Astrocyte (in vitro differentiated cells and primary cell): ENCODE results near the gene CD59. TPM values are rescaled to one million over a fixed set of nuclear protein-coding genes. Genes with fewer than 3 reads are reported as not detected.
A peak's percentile ranks its signal among the peaks of the same experiment; 100 is the strongest.
"Not testable (repeated sequence)": the region's sequence is repeated elsewhere in the genome, so short reads cannot be mapped to it uniquely, and the experiment has no call there.

ENCODE experiments used
- DNase-seq: peaks from one replicate; pipeline ENCODE4 v3.0.0-alpha.2; 2010; ENCODE audit warnings: low read depth
- FAIRE-seq: peaks from 2 replicates; lab custom pipeline; 2011; peaks lifted over from hg19 to GRCh38; lab: Jason Lieb, UNC
- H2AFZ ChIP-seq: 2 replicates; pipeline ENCODE4 v1.6.0; 2012; ENCODE audit warnings: low read depth, low read length, inconsistent platforms
- H3K27ac ChIP-seq: 2 replicates; pipeline ENCODE4 v1.5.1; 2011; ENCODE audit warnings: low read depth, low read length, inconsistent platforms
- H3K27me3 ChIP-seq: 2 replicates; pipeline ENCODE4 v1.6.0; 2011; ENCODE audit warnings: low read length, inconsistent platforms; ENCODE audit not compliant: insufficient read depth
- H3K36me3 ChIP-seq: 2 replicates; pipeline ENCODE4 v1.5.1; 2011; ENCODE audit warnings: low read length, inconsistent platforms; ENCODE audit not compliant: insufficient read depth
- H3K4me1 ChIP-seq: 2 replicates; pipeline ENCODE4 v1.5.1; 2011; ENCODE audit warnings: low read length, inconsistent platforms; ENCODE audit not compliant: insufficient read depth
- H3K4me2 ChIP-seq: 2 replicates; pipeline ENCODE4 v1.6.0; 2012; ENCODE audit warnings: low read length, inconsistent platforms
- H3K4me3 ChIP-seq: 2 replicates; pipeline ENCODE4 v1.5.1; 2011; ENCODE audit warnings: low read depth, mild to moderate bottlenecking, low read length, inconsistent platforms; ENCODE audit not compliant: insufficient read depth
- H3K79me2 ChIP-seq: 2 replicates; pipeline ENCODE4 v1.6.0; 2012; ENCODE audit warnings: mild to moderate bottlenecking, low read length, inconsistent platforms; ENCODE audit not compliant: insufficient read depth
- H3K9ac ChIP-seq: 2 replicates; pipeline ENCODE4 v1.6.0; 2012; ENCODE audit warnings: mild to moderate bottlenecking, low read length, inconsistent platforms
- H3K9me3 ChIP-seq: 2 replicates; pipeline ENCODE4 v1.5.1; 2012; ENCODE audit warnings: low read depth, mild to moderate bottlenecking, low read length, inconsistent platforms; ENCODE audit not compliant: insufficient read depth
- H4K20me1 ChIP-seq: 2 replicates; pipeline ENCODE4 v1.6.0; 2012; ENCODE audit warnings: low read length, inconsistent platforms; ENCODE audit not compliant: insufficient read depth
- H3K27ac Mint-ChIP-seq: one replicate; pipeline ENCODE4 v1.8.0; 2021; ENCODE audit warnings: mild to moderate bottlenecking, mixed read lengths; ENCODE audit not compliant: unreplicated experiment
- H3K27me3 Mint-ChIP-seq: one replicate; pipeline ENCODE4 v1.8.0; 2021; ENCODE audit warnings: low read depth, mixed read lengths; ENCODE audit not compliant: unreplicated experiment
- H3K36me3 Mint-ChIP-seq: one replicate; pipeline ENCODE4 v1.8.0; 2021; ENCODE audit warnings: low read depth, mixed read lengths; ENCODE audit not compliant: unreplicated experiment
- H3K4me1 Mint-ChIP-seq: one replicate; pipeline ENCODE4 v1.8.0; 2021; ENCODE audit warnings: low read depth, mixed read lengths; ENCODE audit not compliant: unreplicated experiment
- H3K4me3 Mint-ChIP-seq: one replicate; pipeline ENCODE4 v1.8.0; 2021; ENCODE audit warnings: mild to moderate bottlenecking, moderate library complexity, mixed read lengths; ENCODE audit not compliant: unreplicated experiment
- H3K9me3 Mint-ChIP-seq: one replicate; pipeline ENCODE4 v1.8.0; 2021; ENCODE audit warnings: mild to moderate bottlenecking, mixed read lengths; ENCODE audit not compliant: unreplicated experiment
- EZH2 ChIP-seq: IDR thresholded peaks from 2 replicates; pipeline ENCODE4 v1.6.1; 2012; ENCODE audit warnings: mild to moderate bottlenecking, low read length, inconsistent platforms; ENCODE audit not compliant: insufficient read depth
- total RNA-seq: library from RNA; stranded (reverse); gene quantifications from 2 replicates; pipeline ENCODE4 v1.2.1, GENCODE V29; 2021
- TF ChIP-seq, protein P1 (sequence below): IDR thresholded peaks from 2 replicates; pipeline ENCODE4 v1.5.1; 2011; ENCODE audit warnings: low read depth, mild to moderate bottlenecking, inconsistent platforms, low read length, moderate library complexity; ENCODE audit not compliant: insufficient read depth

The CD59 gene
- total RNA-seq, 1 donor from 2014 or later, result 587 TPM

- Mint-ChIP-seq H3K9me3 (no peaks in the 10 kb centered on the region), H3K36me3 (peaks cover 21% of the 10 kb centered on the region), H3K4me3 (peak overlapping the region; percentile 16), H3K27ac (no peak overlapping the region), H3K4me1 (peaks cover 11% of the 10 kb centered on the region), H3K27me3 (no peaks in the 10 kb centered on the region)
- no peak overlapping the region for H3K27ac ChIP-seq
- H3K9me3 ChIP-seq, result no peaks in the 10 kb centered on the region
- no peak overlapping the region for H3K9ac ChIP-seq
- peaks cover 83% of the 10 kb centered on the region for H3K36me3 ChIP-seq
- no peak overlapping the region for H3K4me3 ChIP-seq
- no peak for FAIRE-seq
- peaks cover 58% of the 10 kb centered on the region for H3K79me2 ChIP-seq
- peaks cover 48% of the 10 kb centered on the region for H4K20me1 ChIP-seq
- H3K27me3 ChIP-seq, result no peaks in the 10 kb centered on the region
- no peak for DNase-seq
- peaks cover 6% of the 10 kb centered on the region for H3K4me1 ChIP-seq
- TF ChIP-seq EZH2, result no peak
- TF ChIP-seq, protein P1, sequence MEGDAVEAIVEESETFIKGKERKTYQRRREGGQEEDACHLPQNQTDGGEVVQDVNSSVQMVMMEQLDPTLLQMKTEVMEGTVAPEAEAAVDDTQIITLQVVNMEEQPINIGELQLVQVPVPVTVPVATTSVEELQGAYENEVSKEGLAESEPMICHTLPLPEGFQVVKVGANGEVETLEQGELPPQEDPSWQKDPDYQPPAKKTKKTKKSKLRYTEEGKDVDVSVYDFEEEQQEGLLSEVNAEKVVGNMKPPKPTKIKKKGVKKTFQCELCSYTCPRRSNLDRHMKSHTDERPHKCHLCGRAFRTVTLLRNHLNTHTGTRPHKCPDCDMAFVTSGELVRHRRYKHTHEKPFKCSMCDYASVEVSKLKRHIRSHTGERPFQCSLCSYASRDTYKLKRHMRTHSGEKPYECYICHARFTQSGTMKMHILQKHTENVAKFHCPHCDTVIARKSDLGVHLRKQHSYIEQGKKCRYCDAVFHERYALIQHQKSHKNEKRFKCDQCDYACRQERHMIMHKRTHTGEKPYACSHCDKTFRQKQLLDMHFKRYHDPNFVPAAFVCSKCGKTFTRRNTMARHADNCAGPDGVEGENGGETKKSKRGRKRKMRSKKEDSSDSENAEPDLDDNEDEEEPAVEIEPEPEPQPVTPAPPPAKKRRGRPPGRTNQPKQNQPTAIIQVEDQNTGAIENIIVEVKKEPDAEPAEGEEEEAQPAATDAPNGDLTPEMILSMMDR, result no peak
- H3K4me2 ChIP-seq, result no peak overlapping the region
- H2AFZ ChIP-seq, result no peak overlapping the region
These were observed 26.8 kb downstream of the CD59 start for GRCh38 chr11:33709466-33709865.

- Histone ChIP-seq H3K4me1 (peaks cover 11% of the 10 kb centered on the region), H3K79me2 (peaks cover 54% of the 10 kb centered on the region), H3K9me3 (no peaks in the 10 kb centered on the region), H3K4me3 (no peak overlapping the region), H2AFZ (no peak overlapping the region), H3K27ac (no peak overlapping the region), H3K4me2 (no peak overlapping the region), H3K36me3 (peaks cover 78% of the 10 kb centered on the region), H4K20me1 (peaks cover 45% of the 10 kb centered on the region), H3K27me3 (no peaks in the 10 kb centered on the region), H3K9ac (no peak overlapping the region)
- Mint-ChIP-seq H3K27ac (no peak overlapping the region), H3K36me3 (peaks cover 22% of the 10 kb centered on the region), H3K27me3 (no peaks in the 10 kb centered on the region), H3K4me3 (peak overlapping the region; percentile 16), H3K4me1 (peaks cover 15% of the 10 kb centered on the region), H3K9me3 (no peaks in the 10 kb centered on the region)
- no peak for FAIRE-seq
- DNase-seq, result no peak
- TF ChIP-seq EZH2, result no peak
- TF ChIP-seq, protein P1, result no peak
These were observed 27.2 kb downstream of the CD59 start for GRCh38 chr11:33708985-33709384.

- H3K36me3 Mint-ChIP-seq, result peaks cover 22% of the 10 kb centered on the region
- not testable (repeated sequence) for H2AFZ ChIP-seq, DNase-seq, FAIRE-seq, H3K4me3 ChIP-seq, H3K27me3 ChIP-seq, H3K4me2 ChIP-seq, H3K9me3 ChIP-seq, H3K9ac ChIP-seq, H3K4me3 Mint-ChIP-seq, H3K27me3 Mint-ChIP-seq, H3K27ac ChIP-seq, H3K27ac Mint-ChIP-seq, H3K9me3 Mint-ChIP-seq
- peaks cover 20% of the 10 kb centered on the region for H3K4me1 Mint-ChIP-seq
- peaks cover 68% of the 10 kb centered on the region for H3K36me3 ChIP-seq
- H3K79me2 ChIP-seq, result peaks cover 49% of the 10 kb centered on the region
- peaks cover 36% of the 10 kb centered on the region for H4K20me1 ChIP-seq
- H3K4me1 ChIP-seq, result peaks cover 22% of the 10 kb centered on the region
These were observed 28.4 kb downstream of the CD59 start for GRCh38 chr11:33707831-33708230.
